ENCODE data around the gene LRBA.

LRBA gene

GRCh38 chr4:150242820-150243458 lies 772.1 kb downstream of the LRBA start:
- in situ Hi-C loops (cut with MboI; ENCODE audit: low pct_unique_long_range_greater_than_20kb, low sequenced_read_pairs, unreplicated experiment): no loop called here
- peak; percentile 53 for DNase-seq (ENCODE audit: low spot score)
- peak; percentile 80 for TF ChIP-seq CTCF (IDR thresholded peaks at IDR 0.05; ENCODE audit: extremely low read depth, insufficient read depth, missing control alignments)

- in situ Hi-C loops (cut with MboI; ENCODE audit: low pct_unique_long_range_greater_than_20kb, low sequenced_read_pairs, unreplicated experiment): no loop called here
- DNase-seq (ENCODE audit: low spot score): no peak
- no peak for TF ChIP-seq CTCF (IDR thresholded peaks at IDR 0.05; ENCODE audit: extremely low read depth, insufficient read depth, missing control alignments)
Observed at GRCh38 chr4:150240011-150240410, 775.1 kb downstream of the LRBA start.

DNA sequence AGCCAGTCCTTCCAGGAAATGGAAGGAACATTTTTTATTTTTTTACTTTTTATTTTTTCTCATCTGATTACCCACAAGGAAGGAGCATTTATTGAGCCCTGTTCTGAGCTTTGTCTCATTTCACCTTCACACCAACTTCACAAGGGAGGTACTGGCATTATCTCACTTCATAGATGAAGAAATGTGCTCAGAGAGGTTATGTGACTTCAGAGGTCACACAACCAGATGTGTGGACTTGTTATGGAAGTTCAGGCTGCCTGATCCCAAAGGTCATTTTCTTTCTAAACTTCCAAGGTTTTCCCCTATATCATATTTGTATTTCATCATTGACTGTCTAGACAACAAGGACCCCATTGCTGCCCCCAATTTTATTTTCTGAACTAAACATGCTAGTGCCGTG lies 776.5 kb downstream of the LRBA start:
- TF ChIP-seq CTCF (IDR thresholded peaks at IDR 0.05; ENCODE audit: extremely low read depth, insufficient read depth, missing control alignments): no peak
- DNase-seq (ENCODE audit: low spot score): no peak
- in situ Hi-C loops (cut with MboI; ENCODE audit: low pct_unique_long_range_greater_than_20kb, low sequenced_read_pairs, unreplicated experiment): no loop called here

DNA sequence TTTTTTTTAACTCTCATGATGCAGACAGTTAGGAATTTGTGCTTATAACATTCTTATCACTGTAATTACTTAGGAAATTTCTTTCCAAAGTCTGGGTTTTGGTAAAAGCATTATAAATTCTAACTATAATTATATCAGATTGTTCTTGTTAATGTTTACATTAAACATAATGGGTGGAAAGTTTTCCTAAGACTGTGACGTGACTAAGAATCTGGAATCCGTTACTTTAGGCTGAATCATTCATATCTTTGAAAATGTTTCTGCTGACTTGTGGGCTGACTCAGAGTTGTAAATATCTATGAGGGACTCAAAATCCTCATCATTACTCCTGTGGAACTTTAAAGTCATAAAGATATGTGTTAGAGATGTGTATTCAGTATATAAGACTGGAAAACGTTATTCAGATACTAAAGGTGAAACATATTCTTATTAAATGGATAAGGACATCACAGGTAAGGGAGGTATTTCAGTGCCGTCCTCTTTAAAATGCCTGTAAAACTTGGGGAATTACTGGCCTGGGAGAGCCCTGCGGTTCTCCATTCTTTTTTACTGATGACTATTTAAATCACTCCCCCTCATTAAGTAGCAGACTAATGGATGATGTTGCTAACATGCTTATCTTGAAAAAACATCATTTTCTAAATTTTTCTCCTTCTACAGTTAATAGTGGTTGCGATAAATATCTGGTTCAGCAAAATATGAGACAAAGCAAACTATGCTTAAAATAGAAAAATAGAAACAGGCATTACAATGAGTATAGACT lies 777.8 kb downstream of the LRBA start:
- in situ Hi-C loops (cut with MboI; ENCODE audit: low pct_unique_long_range_greater_than_20kb, low sequenced_read_pairs, unreplicated experiment): no loop called here

GRCh38 chr4:150236626-150237025 lies 778.5 kb downstream of the LRBA start:
- DNase-seq (ENCODE audit: low spot score): no peak
- no peak for TF ChIP-seq CTCF (IDR thresholded peaks at IDR 0.05; ENCODE audit: extremely low read depth, insufficient read depth, missing control alignments)
- in situ Hi-C loops (cut with MboI; ENCODE audit: low pct_unique_long_range_greater_than_20kb, low sequenced_read_pairs, unreplicated experiment): no loop called here

More for the DNA sequence above, 777.8 kb downstream of the LRBA start:
- no peak for DNase-seq (ENCODE audit: low spot score)
- TF ChIP-seq CTCF (IDR thresholded peaks at IDR 0.05; ENCODE audit: extremely low read depth, insufficient read depth, missing control alignments): no peak

DNA sequence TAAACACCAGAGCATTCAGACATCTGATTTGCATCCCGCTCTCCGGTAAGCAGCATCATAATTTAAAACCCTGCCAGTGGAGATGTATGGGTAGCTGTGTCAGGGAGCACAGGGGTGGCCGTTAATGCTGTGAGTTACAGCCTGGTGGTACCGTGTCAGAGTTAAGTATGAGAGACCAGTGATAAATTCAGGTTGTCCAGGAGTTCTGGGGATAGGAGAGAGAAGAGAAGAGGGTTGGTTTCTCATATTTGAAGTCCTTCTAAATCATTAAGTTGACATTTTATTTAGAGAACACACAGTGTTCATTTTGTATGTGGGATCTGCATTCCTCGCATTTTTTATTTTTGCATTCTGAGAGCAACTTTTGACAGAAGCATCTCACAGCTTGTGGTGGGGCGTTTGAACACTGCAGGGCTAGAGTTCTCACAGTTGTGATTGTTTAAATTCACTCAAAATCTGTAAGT lies 779.2 kb downstream of the LRBA start:
- no peak for DNase-seq (ENCODE audit: low spot score)
- in situ Hi-C loops (cut with MboI; ENCODE audit: low pct_unique_long_range_greater_than_20kb, low sequenced_read_pairs, unreplicated experiment): no loop called here
- TF ChIP-seq CTCF (IDR thresholded peaks at IDR 0.05; ENCODE audit: extremely low read depth, insufficient read depth, missing control alignments): no peak

Measured in GM13977 (cell line).